Measurements from ENCODE around the gene ZSCAN23. TPM values are rescaled to one million over a fixed set of nuclear protein-coding genes. Genes with fewer than 3 reads are reported as not detected.
A peak's percentile ranks its signal among the peaks of the same experiment; 100 is the strongest.

The ZSCAN23 gene
- total and polyA plus RNA-seq, 9 of the 15 experiments (the other 6 are each of a cell fraction or from before 2014, with no cell fraction given): 0.05 to 0.29 (median 0.21) TPM; not detected in 1

DNA sequence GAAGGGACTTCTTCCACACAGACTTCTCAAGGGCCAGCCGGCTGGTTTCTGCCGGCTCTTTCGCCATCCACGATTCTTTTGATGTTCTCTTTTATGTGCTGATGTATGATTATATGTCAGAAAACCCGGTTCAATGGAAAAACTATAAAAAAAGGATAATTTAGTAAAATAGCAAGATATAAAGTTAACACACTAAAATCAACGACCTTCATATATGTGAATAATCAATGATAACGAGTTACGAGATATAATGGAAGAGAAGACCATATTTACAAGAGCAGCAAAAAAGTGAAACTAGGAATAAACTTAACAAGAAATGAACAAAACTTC lies 43.2 kb downstream of the ZSCAN23 start:
- under 1% methylated on average over 8 of the region's 8 CpGs for WGBS (ENCODE audit: insufficient coverage, low coverage, missing lambda C conversion rate)
- Histone ChIP-seq H3K4me2 (ENCODE audit: insufficient read depth, low read length) (peak overlapping the region; percentile 91), H3K4me1 (replicated peaks in 1 of 2; ENCODE audit: control insufficient read depth in 2 of 2, insufficient read depth in 2 of 2, low read length in 2 of 2) (peaks cover 21 to 35% of the 10 kb centered on the region in 2 experiments), H3K27ac (ENCODE audit: extremely low read depth, low read depth, low read length) (peak overlapping the region; percentile 80), H3K79me2 (ENCODE audit: control insufficient read depth, insufficient read depth, low read length) (peaks cover 51% of the 10 kb centered on the region), H3K4me3 (peak overlapping the region; percentile 61), H3K9ac (ENCODE audit: insufficient read depth in 1 of 2, low read depth in 2 of 2, low read length in 2 of 2) (peak overlapping the region; percentile 84 to 97), H3K27me3 (ENCODE audit: control insufficient read depth in 2 of 2, insufficient read depth in 2 of 2, low read length in 2 of 2) (no peaks in the 10 kb centered on the region), H4K20me1 (replicated peaks; ENCODE audit: control insufficient read depth, insufficient read depth, low read length) (no peaks in the 10 kb centered on the region), H2AFZ (ENCODE audit: low read depth, low read length) (peak overlapping the region; percentile 96), H3K36me3 (ENCODE audit: control insufficient read depth, insufficient read depth, low read length) (peaks cover 32% of the 10 kb centered on the region), H3K9me1 (ENCODE audit: control insufficient read depth, insufficient read depth, low read length) (no peaks in the 10 kb centered on the region), H3K9me3 (replicated peaks; ENCODE audit: control insufficient read depth, insufficient read depth, low read depth, low read length) (no peaks in the 10 kb centered on the region)
- ChIA-PET CTCF (ENCODE audit: low intra/inter-chr PET ratio) (no interaction called here), POLR2A (no interaction called here)
- TSS peak; percentile 95 for BruUV-seq (replicated peaks)
- DNase-seq (ENCODE audit: extremely low read depth in 1 of 4, low spot score in 3 of 4) (no peak), ATAC-seq (no peak), FAIRE-seq (no peak)
- intact Hi-C loops (cut with micrococcal nuclease): loop anchor here (2.0 kb wide), 1 partner anchor 143 kb away; no protein-coding TSS in a partner anchor
- in situ Hi-C loops (cut with MboI): no loop called here
- TF ChIP-seq ZNF140 (CRISPR knock-in tag; IDR thresholded peaks at IDR 0.05) (no peak), ZNF41 (CRISPR knock-in tag; conservative IDR thresholded peaks at IDR 0.05) (no peak), ZNF584 (CRISPR knock-in tag; IDR thresholded peaks at IDR 0.05; ENCODE audit: low read depth) (peak; percentile 63; the same call in 1 of the 2 replicates), TRIM24 (IDR thresholded peaks at IDR 0.05) (no peak), GTF2F1 (IDR thresholded peaks at IDR 0.05; ENCODE audit: low read depth, low read length) (no peak), CHD1 (IDR thresholded peaks at IDR 0.05; ENCODE audit: low read length) (peak; percentile 10), ZNF311 (CRISPR knock-in tag; IDR thresholded peaks at IDR 0.05) (no peak), POLR2H (tag; IDR thresholded peaks at IDR 0.05; ENCODE audit: low read depth) (0 out of 2 replicates have a peak, but pooled peaks have one; percentile 1), PTTG1 (tag; IDR thresholded peaks at IDR 0.05; ENCODE audit: low read depth) (no peak), NFXL1 (CRISPR knock-in tag; IDR thresholded peaks at IDR 0.05) (no peak), SMARCC2 (IDR thresholded peaks at IDR 0.05; ENCODE audit: low read depth) (peak; percentile 47; the same call in 1 of the 2 replicates), HMGN3 (IDR thresholded peaks at IDR 0.05; ENCODE audit: borderline replicate concordance, extremely low read depth, insufficient read length, low read depth, low read length) (no peak), FIP1L1 (IDR thresholded peaks at IDR 0.05; ENCODE audit: low read depth, low read length, poor library complexity, severe bottlenecking) (no peak), ARHGAP35 (IDR thresholded peaks at IDR 0.05; ENCODE audit: partially characterized antibody) (no peak), CCAR2 (IDR thresholded peaks at IDR 0.05; ENCODE audit: low read depth, low read length) (no peak), ZNF224 (CRISPR knock-in tag; IDR thresholded peaks at IDR 0.05) (no peak), IFI16 (CRISPR knock-in tag; IDR thresholded peaks at IDR 0.05) (no peak), SMAD2 (IDR thresholded peaks at IDR 0.05; ENCODE audit: low read depth, low read length) (no peak), MAZ (CRISPR knock-in tag; conservative IDR thresholded peaks at IDR 0.05 in 1 of 2, IDR thresholded peaks at IDR 0.05 in 1 of 2) (no peak), ZKSCAN8 (CRISPR knock-in tag; IDR thresholded peaks at IDR 0.05) (0 out of 2 replicates have a peak, but pooled peaks have one; percentile 13), ZNF75A (CRISPR knock-in tag; IDR thresholded peaks at IDR 0.05) (no peak), CAMTA2 (CRISPR knock-in tag; conservative IDR thresholded peaks at IDR 0.05) (no peak)
- TF ChIP-seq, protein P1, sequence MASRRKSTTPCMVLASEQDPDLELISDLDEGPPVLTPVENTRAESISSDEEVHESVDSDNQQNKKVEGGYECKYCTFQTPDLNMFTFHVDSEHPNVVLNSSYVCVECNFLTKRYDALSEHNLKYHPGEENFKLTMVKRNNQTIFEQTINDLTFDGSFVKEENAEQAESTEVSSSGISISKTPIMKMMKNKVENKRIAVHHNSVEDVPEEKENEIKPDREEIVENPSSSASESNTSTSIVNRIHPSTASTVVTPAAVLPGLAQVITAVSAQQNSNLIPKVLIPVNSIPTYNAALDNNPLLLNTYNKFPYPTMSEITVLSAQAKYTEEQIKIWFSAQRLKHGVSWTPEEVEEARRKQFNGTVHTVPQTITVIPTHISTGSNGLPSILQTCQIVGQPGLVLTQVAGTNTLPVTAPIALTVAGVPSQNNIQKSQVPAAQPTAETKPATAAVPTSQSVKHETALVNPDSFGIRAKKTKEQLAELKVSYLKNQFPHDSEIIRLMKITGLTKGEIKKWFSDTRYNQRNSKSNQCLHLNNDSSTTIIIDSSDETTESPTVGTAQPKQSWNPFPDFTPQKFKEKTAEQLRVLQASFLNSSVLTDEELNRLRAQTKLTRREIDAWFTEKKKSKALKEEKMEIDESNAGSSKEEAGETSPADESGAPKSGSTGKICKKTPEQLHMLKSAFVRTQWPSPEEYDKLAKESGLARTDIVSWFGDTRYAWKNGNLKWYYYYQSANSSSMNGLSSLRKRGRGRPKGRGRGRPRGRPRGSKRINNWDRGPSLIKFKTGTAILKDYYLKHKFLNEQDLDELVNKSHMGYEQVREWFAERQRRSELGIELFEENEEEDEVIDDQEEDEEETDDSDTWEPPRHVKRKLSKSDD (conservative IDR thresholded peaks at IDR 0.05; ENCODE audit: low read length): no peak
